ENCODE measurements around the gene SLC16A10. TPM values are rescaled to one million over a fixed set of nuclear protein-coding genes. Genes with fewer than 3 reads are reported as not detected.

Gene SLC16A10
- total and polyA plus RNA-seq, 2 donors (not counting 3 experiments of a cell fraction or from before 2014, with no cell fraction given) = not detected

DNA sequence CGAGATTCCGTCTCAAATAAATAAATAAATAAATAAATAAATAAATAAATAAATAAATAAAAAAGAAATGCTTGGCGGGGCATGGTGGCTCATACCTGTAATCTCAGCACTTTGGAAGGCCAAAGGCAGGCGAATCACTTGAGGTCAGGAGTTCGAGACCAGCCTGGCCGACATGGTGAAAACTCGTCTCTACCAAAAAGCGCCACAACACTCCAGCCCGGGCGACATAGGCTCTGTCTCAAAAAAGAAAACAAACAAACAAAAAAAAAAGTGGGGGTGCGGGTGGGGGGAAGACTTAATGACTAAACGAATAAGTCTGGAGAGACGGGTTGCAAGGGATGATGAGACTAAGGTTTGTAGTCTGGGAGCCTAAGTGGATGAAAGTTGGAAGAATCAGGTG, 170.7 kb downstream of the SLC16A10 start:
- Histone ChIP-seq H2AFZ (ENCODE audit: low read depth, low read length) (no peak overlapping the region), H4K20me1 (replicated peaks; ENCODE audit: control insufficient read depth, extremely low read depth, insufficient read depth, low read length) (no peaks in the 10 kb centered on the region), H3K27me3 (ENCODE audit: control insufficient read depth in 2 of 2, insufficient read depth in 2 of 2, low read length in 2 of 2) (peaks cover 17 to 30% of the 10 kb centered on the region in 2 experiments), H3K27ac (ENCODE audit: insufficient read depth, low read depth, low read length) (no peak overlapping the region), H3K9me1 (replicated peaks; ENCODE audit: control insufficient read depth, extremely low read depth, insufficient read depth, low read length) (no peaks in the 10 kb centered on the region), H3K4me3 (replicated peaks in 1 of 3; ENCODE audit: insufficient read depth in 1 of 3, low read depth in 1 of 3, low read length in 3 of 3) (no peak overlapping the region), H3K79me2 (ENCODE audit: control insufficient read depth, insufficient read depth, low read length) (peaks cover 11% of the 10 kb centered on the region), H3K36me3 (ENCODE audit: control insufficient read depth in 2 of 2, extremely low read depth in 1 of 2, insufficient read depth in 2 of 2, low read length in 2 of 2) (no peaks in the 10 kb centered on the region), H3K9me3 (replicated peaks; ENCODE audit: control insufficient read depth, insufficient read depth, low read length) (no peaks in the 10 kb centered on the region), H3K4me2 (ENCODE audit: insufficient read depth, low read length) (no peak overlapping the region), H3K9ac (replicated peaks; ENCODE audit: extremely low read depth, insufficient read depth, low read length) (no peak overlapping the region), H3K4me1 (ENCODE audit: control insufficient read depth, extremely low read depth, insufficient read depth, low read length) (peaks cover 7% of the 10 kb centered on the region)
- POLR2A ChIA-PET = no interaction called here
- CTCF ChIA-PET = interaction anchor here (1.0 to 2.7 kb wide), 8 partner anchors 205 to 785 kb away, joined by 3 to 73 read pairs (median 6); partner anchors contain the start of gene TRAF3IP2
- intact Hi-C loops (cut with micrococcal nuclease) (loop anchor here (5.0 kb wide), 1 partner anchor 731 kb away; no protein-coding TSS in a partner anchor), dilution Hi-C loops (cut with MboI; ENCODE audit: extremely low pct_ligation_motif_present, low sequenced_read_pairs) (no loop called here)
- BruUV-seq (replicated peaks) = no TSS peak
- DNase-seq (ENCODE audit: low read depth, low spot score) (no peak), FAIRE-seq (no peak)
- TF ChIP-seq GATA2 (IDR thresholded peaks at IDR 0.05; ENCODE audit: insufficient read depth, insufficient read length, low read depth, low read length) (no peak), JUN (IDR thresholded peaks at IDR 0.05; ENCODE audit: borderline replicate concordance, insufficient read depth, insufficient read length, low read depth) (no peak), FOS (IDR thresholded peaks at IDR 0.05; ENCODE audit: borderline replicate concordance, insufficient read depth, low read length) (no peak), MYC (IDR thresholded peaks at IDR 0.05; ENCODE audit: low read depth, low read length) (no peak), POLR2A (IDR thresholded peaks at IDR 0.05; ENCODE audit: low read depth, low read length) (no peak), EZH2 (IDR thresholded peaks at IDR 0.05; ENCODE audit: borderline replicate concordance, low read depth, low read length, severe bottlenecking) (no peak)
- TF ChIP-seq, protein P1, sequence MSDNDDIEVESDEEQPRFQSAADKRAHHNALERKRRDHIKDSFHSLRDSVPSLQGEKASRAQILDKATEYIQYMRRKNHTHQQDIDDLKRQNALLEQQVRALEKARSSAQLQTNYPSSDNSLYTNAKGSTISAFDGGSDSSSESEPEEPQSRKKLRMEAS (IDR thresholded peaks at IDR 0.05; ENCODE audit: insufficient read depth, insufficient read length) = no peak
- TF ChIP-seq, protein P2, sequence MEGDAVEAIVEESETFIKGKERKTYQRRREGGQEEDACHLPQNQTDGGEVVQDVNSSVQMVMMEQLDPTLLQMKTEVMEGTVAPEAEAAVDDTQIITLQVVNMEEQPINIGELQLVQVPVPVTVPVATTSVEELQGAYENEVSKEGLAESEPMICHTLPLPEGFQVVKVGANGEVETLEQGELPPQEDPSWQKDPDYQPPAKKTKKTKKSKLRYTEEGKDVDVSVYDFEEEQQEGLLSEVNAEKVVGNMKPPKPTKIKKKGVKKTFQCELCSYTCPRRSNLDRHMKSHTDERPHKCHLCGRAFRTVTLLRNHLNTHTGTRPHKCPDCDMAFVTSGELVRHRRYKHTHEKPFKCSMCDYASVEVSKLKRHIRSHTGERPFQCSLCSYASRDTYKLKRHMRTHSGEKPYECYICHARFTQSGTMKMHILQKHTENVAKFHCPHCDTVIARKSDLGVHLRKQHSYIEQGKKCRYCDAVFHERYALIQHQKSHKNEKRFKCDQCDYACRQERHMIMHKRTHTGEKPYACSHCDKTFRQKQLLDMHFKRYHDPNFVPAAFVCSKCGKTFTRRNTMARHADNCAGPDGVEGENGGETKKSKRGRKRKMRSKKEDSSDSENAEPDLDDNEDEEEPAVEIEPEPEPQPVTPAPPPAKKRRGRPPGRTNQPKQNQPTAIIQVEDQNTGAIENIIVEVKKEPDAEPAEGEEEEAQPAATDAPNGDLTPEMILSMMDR (IDR thresholded peaks at IDR 0.05; ENCODE audit: extremely low read depth in 1 of 2, insufficient read depth in 1 of 2, low read depth in 1 of 2, low read length in 2 of 2) = no peak

All from endothelial cell of umbilical vein (primary cell).